ENCODE data around the gene PTGER3.
A peak's percentile ranks its signal among the peaks of the same experiment; 100 is the strongest.

The PTGER3 gene

GRCh38 chr1:71087713-71088112, 40.1 kb upstream of the PTGER3 start:
- H3K4me1 ChIP-seq (ENCODE audit: control insufficient read depth in 1 of 2, insufficient read depth in 1 of 2, low read depth in 1 of 2, low read length in 1 of 2), result no peaks in the 10 kb centered on the region
- no peak for TF ChIP-seq CTCF (IDR thresholded peaks at IDR 0.05)
- H3K27me3 ChIP-seq, result peaks cover 37% of the 10 kb centered on the region
- no peak overlapping the region for H3K4me3 ChIP-seq (ENCODE audit: low read depth in 1 of 2, low read length in 1 of 2)
- no peaks in the 10 kb centered on the region for H3K36me3 ChIP-seq
- H3K9me3 ChIP-seq, result no peaks in the 10 kb centered on the region
- H3K27ac ChIP-seq, result no peak overlapping the region

GRCh38 chr1:71087060-71087459, 39.4 kb upstream of the PTGER3 start:
- Histone ChIP-seq H3K36me3 (no peaks in the 10 kb centered on the region), H3K27me3 (peaks cover 42% of the 10 kb centered on the region), H3K9me3 (no peaks in the 10 kb centered on the region), H3K4me3 (ENCODE audit: low read depth in 1 of 2, low read length in 1 of 2) (no peak overlapping the region), H3K4me1 (ENCODE audit: control insufficient read depth in 1 of 2, insufficient read depth in 1 of 2, low read depth in 1 of 2, low read length in 1 of 2) (no peaks in the 10 kb centered on the region), H3K27ac (no peak overlapping the region)
- TF ChIP-seq CTCF (IDR thresholded peaks at IDR 0.05), result no peak

- Histone ChIP-seq H3K9me3 (no peaks in the 10 kb centered on the region), H3K36me3 (no peaks in the 10 kb centered on the region), H3K27me3 (peaks cover 42% of the 10 kb centered on the region), H3K4me3 (ENCODE audit: low read depth in 1 of 2, low read length in 1 of 2) (no peak overlapping the region), H3K4me1 (ENCODE audit: control insufficient read depth in 1 of 2, insufficient read depth in 1 of 2, low read depth in 1 of 2, low read length in 1 of 2) (peaks cover 4% of the 10 kb centered on the region in 2 experiments), H3K27ac (no peak overlapping the region)
- no peak for TF ChIP-seq CTCF (IDR thresholded peaks at IDR 0.05)
These were observed 38.7 kb upstream of the PTGER3 start for GRCh38 chr1:71086331-71086730.

GRCh38 chr1:71083271-71083670, 35.7 kb upstream of the PTGER3 start:
- Histone ChIP-seq H3K27ac (no peak overlapping the region), H3K27me3 (peaks cover 42% of the 10 kb centered on the region), H3K4me3 (ENCODE audit: low read depth in 1 of 2, low read length in 1 of 2) (no peak overlapping the region), H3K9me3 (no peaks in the 10 kb centered on the region), H3K4me1 (ENCODE audit: control insufficient read depth in 1 of 2, insufficient read depth in 1 of 2, low read depth in 1 of 2, low read length in 1 of 2) (peaks cover 16 to 25% of the 10 kb centered on the region in 2 experiments), H3K36me3 (peaks cover under 1% of the 10 kb centered on the region)
- TF ChIP-seq CTCF (IDR thresholded peaks at IDR 0.05), result no peak

GRCh38 chr1:71081697-71082080, 34.1 kb upstream of the PTGER3 start:
- peak overlapping the region; percentile 76 to 93 for H3K4me3 ChIP-seq (ENCODE audit: low read depth in 1 of 2, low read length in 1 of 2)
- H3K27ac ChIP-seq, result peak overlapping the region; percentile 91
- no peaks in the 10 kb centered on the region for H3K9me3 ChIP-seq
- no peak for TF ChIP-seq CTCF (IDR thresholded peaks at IDR 0.05)
- H3K36me3 ChIP-seq, result peaks cover 16% of the 10 kb centered on the region
- H3K4me1 ChIP-seq (ENCODE audit: control insufficient read depth in 1 of 2, insufficient read depth in 1 of 2, low read depth in 1 of 2, low read length in 1 of 2), result peaks cover 16 to 25% of the 10 kb centered on the region in 2 experiments
- peaks cover 42% of the 10 kb centered on the region for H3K27me3 ChIP-seq

All from neutrophil (primary cell).